GM20000 (cell line): Measurements from ENCODE around the gene CACNG5.

Experiments
- DNase-seq: peaks from one replicate; pipeline ENCODE4 v3.0.0; 2012; ENCODE audit warnings: low spot score
- CTCF ChIP-seq: IDR thresholded peaks from 2 replicates; pipeline ENCODE4 v1.5.1; 2012; ENCODE audit warnings: mild to moderate bottlenecking, control low read depth; ENCODE audit errors: extremely low read depth, missing control alignments

Gene CACNG5

GRCh38 chr17:66916946-66917345, 82.0 kb downstream of the CACNG5 start:
- no peak for DNase-seq

DNA sequence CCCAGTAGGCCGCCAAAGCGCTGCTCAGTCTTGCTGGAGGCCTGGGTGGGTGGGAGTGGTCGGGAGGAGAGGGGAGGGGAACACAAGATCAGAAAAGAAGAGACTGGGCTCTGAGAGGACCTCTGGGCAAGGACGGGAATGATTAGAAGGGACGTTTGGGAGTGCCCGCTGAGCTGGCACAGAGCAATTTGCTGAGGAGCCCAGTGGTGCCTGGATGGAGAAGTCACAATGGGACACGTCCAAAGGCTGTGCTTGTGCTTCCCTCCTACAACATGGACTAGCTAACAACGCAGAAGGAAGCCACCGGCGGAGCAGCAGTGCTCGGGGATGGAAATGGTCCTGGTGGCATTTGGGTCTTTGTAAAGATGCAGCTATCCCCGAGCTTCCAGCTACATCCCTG, 84.0 kb downstream of the CACNG5 start:
- no peak for TF ChIP-seq CTCF
- no peak for DNase-seq

More at GRCh38 chr17:66916946-66917345, 82.0 kb downstream of the CACNG5 start:
- TF ChIP-seq CTCF, result no peak

DNA sequence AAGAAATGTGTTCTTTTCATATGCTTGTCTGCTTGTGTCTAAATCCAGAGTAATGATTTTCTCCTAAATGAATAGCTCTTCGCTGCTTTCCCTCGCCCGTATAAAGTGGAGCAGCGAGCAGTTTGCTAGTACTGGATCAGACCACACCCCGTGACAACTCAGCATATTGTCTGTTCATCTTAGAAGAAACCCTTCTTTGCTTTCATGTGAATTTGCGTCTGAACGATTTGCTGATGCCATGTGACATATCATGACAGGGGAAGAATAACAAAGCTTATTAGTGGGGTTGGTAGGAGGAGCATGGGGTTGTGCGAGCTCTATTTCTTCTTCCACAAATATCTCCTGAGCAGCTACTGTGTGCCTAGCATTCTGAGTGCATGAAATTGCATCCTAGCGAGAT, 85.5 kb downstream of the CACNG5 start:
- no peak for DNase-seq
- no peak for TF ChIP-seq CTCF

- no peak for DNase-seq
- TF ChIP-seq CTCF, result no peak
Observed at GRCh38 chr17:66920950-66921349, 86.0 kb downstream of the CACNG5 start.

DNA sequence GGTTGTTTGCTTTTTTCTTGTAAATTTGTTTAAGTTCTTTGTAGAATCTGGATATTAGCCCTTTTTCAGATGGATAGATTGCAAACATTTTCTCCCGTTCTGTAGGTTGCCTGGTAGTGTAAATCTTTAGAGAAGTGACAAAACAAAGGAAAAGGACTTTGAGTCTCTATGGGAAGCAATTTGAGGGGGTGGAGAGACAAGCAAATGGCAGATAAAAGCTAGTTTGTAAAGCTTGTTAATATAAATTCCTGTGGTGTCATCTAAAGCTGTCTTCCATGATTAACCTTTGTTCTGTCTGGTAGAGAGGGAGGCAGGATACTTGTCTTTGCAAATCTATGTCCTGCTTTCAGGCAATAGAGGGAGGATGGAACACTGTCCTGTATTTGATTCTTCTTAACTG, 89.0 kb downstream of the CACNG5 start:
- no peak for TF ChIP-seq CTCF
- DNase-seq, result no peak

GRCh38 chr17:66925811-66926500, 91.0 kb downstream of the CACNG5 start:
- no peak for TF ChIP-seq CTCF

DNA sequence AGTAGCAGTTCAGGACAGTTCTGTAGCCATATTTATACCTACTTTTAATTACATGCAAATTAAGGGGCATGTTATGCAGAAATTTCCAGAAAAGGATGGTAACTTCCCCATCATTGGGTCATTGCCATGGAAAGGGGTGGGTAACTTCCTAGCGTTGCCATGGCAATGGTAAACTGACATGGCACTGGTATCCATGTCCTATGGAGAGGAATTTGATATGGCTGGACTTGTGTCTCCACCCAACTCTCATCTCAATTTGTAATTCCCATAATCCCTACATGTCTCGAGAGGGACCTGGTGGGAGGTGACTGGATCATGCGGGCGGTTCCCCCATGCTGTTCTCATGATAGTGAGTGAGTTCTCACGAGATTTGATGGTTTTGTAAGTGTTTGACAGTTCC, 94.0 kb downstream of the CACNG5 start:
- no peak for DNase-seq

More at GRCh38 chr17:66925811-66926500, 91.0 kb downstream of the CACNG5 start:
- DNase-seq, result no peak

More for the DNA sequence above, 94.0 kb downstream of the CACNG5 start:
- no peak for TF ChIP-seq CTCF
